ENCODE measurements around the gene NXF3.
"Not testable (repeated sequence)": the region's sequence is repeated elsewhere in the genome, so short reads cannot be mapped to it uniquely, and the experiment has no call there.

Gene NXF3, protein sequence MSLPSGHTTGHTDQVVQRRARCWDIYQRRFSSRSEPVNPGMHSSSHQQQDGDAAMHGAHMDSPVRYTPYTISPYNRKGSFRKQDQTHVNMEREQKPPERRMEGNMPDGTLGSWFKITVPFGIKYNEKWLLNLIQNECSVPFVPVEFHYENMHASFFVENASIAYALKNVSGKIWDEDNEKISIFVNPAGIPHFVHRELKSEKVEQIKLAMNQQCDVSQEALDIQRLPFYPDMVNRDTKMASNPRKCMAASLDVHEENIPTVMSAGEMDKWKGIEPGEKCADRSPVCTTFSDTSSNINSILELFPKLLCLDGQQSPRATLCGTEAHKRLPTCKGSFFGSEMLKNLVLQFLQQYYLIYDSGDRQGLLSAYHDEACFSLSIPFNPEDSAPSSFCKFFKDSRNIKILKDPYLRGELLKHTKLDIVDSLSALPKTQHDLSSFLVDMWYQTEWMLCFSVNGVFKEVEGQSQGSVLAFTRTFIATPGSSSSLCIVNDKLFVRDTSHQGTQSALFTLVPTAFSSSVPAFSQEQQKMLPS

GRCh38 chrX:103092942-103093341 is at the start of gene NXF3:
NXF3 (minus strand) TSS chrX:103093143; CDS start chrX:103093023, 120 bp downstream.
- no peak for DNase-seq

GRCh38 chrX:103136528-103136927 is 43.6 kb upstream of the NXF3 start:
- not testable (repeated sequence) for DNase-seq

DNA sequence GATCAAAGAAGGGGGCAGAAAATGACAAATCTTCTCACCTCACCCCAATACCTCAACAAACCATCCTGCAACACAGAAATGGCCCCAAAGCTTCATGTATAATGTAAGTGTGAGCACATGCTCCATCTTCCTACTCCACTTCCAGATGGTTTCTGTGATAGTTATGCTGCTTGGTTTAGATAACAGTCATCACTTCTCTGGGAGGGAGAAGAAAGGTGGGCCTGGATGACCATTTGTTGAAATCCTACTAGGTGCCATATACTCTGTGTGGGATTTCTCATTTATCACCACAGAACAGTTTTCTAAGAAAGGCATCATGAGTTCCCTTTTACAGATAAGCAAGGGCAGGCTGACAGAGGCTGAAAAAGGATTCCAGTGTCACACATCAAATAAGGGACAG is 31.3 kb upstream of the NXF3 start:
- no peak for DNase-seq

DNA sequence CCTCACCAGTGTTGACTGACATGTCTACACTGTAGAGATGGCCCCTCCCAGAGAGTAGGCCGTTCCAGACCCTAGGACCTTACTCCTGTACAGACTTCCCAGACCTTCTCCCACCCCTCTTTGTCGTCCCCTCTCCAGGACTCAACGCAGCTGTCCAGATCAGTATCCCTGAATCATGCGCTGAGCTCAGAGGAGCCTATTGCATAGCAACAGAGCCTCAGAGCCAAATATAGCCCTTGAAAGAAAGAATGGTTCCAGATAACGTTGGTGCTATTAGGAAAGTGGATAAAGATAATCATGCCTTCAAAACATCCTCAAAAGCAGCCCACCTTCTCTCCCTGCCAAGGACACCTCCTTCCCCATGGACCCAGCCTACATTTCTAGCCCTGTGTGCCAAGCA is 27.8 kb upstream of the NXF3 start:
- no peak for DNase-seq

DNA sequence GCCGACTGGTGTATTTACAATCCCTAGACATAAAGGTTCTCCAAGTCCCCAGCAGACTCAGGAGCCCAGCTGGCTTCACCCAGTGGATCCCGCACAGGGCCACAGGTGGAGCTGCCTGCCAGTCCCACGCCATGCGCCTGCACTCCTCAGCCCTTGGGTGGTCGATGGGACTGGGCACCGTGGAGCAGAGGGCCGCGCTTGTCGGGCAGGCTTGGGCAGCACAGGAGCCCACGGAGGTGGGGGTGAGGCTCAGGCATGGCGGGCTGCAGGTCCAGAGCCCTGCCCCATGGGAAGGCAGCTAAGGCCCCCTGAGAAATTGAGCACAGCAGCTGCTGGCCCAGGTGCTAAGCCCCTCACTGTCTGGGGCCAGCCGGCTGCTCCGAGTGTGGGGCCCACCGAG is 24.0 kb upstream of the NXF3 start:
- DNase-seq = not testable (repeated sequence)

DNA sequence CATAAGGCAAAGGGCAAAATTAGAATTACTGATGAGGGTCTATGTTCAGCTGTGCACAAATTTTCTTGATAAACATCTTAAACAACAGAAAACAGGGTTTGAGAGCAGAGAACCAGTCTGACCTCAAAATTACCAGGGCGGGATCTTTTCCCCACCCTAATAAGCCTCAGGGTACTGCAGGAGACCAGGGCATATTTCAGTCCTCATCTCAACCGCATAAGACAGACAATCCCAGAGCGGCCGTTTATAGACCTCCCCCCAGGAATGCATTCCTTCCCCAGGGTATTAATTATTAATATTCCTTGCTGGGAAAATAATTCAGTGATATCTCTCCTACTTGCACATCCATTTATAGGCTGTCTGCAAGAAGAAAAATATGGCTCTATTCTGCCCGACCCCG is 16.6 kb upstream of the NXF3 start:
- DNase-seq = not testable (repeated sequence)

DNA sequence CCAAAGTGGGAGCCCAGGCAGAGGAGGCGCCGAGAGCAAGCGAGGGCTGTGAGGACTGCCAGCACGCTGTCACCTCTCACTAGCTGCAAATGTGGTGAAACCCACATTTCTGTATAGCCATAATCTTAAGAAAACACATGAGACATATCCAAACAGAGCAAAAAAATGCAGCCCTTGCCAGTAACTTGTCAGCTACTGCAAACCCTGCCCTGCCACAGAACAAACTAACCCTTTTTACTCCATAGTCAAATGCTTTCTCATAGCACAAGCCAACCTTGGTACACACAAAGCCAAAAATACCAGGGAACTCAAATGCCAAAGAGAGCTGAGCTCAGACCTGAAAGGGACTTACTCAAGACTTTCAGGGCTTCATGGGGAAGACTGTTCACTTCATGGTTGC is 14.9 kb upstream of the NXF3 start:
- DNase-seq = no peak

DNA sequence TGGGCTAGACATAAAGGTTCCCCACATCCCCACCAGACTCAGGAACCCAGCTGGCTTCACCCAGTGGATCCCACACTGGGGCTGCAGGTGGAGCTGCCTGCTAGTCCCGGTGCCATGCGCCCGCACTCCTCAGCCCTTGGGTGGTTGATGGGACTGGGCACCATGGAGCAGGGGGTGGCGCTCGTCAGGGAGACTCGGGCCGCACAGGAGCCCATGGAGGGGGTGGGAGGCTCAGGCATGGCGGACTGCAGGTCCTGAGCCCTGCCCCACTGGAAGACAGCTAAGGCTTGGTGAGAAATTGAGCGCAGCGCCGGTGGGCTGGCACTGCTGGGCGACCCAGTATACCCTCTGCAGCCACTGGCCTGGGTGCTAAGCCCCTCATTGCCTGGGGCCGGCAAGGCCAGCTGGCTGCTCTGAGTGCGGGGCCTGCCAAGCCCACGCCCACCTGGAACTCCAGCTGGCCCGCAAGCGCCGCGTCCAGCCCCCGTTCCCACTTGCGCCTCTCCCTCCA is 14.3 kb upstream of the NXF3 start:
- not testable (repeated sequence) for DNase-seq

- not testable (repeated sequence) for DNase-seq
These were observed 11.4 kb upstream of the NXF3 start for GRCh38 chrX:103104370-103104769.

DNA sequence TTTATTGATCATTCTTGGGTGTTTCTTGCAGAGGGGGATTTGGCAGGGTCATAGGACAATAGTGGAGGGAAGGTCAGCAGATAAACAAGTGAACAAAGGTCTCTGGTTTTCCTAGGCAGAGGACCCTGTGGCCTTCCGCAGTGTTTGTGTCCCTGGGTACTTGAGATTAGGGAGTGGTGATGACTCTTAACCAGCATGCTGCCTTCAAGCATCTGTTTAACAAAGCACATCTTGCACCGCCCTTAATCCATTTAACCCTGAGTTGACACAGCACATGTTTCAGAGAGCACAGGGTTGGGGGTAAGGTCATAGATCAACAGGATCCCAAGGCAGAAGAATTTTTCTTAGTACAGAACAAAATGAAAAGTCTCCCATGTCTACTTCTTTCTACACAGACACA is 10.9 kb upstream of the NXF3 start:
- not testable (repeated sequence) for DNase-seq

- DNase-seq = no peak
These were observed 8.5 kb upstream of the NXF3 start for GRCh38 chrX:103101299-103102042.

DNA sequence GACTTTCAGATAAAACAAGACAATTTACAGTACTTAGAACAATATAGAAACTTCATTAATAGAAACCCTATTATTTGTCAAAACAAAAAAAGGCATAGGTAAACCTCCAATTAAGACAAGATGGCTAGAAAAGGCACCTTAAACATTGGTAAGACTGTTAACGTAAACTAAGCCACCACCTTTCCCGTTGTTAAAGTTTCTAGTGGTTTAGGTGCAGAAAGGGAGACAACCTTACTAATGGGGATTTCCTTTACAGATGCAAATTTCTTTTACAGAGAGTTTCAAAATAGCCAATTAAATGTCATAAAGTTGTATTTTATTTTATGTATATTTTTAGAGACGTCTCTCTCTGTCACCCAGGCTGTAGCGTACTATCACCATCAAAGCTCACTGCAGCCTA is 7.5 kb upstream of the NXF3 start:
- no peak for DNase-seq

- peak; percentile 19 for DNase-seq
These were observed 6.7 kb upstream of the NXF3 start for GRCh38 chrX:103099691-103100090.

- no peak for DNase-seq
These were observed 5.5 kb upstream of the NXF3 start for GRCh38 chrX:103098488-103098887.

- no peak for DNase-seq
These were observed 11.9 kb downstream of the NXF3 start for GRCh38 chrX:103081051-103081450.

DNA sequence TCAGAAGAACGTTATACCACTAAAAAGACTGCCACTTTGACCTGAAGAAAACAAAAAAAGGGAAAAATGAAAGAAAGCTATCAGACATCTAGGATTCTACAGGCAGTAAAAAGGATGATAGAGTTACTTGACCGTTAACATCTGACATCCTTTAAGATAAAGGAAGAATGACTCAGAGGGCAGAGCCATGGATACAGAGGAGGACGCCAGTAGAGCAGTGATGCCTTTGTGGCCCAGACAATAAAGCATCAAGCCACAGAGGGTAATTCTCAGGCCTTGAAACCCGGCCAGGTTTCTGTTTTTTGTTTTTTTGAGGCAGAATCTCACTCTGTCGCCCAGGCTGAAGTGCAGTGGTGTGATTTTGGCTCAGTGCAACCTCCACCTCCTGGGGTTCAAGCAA is 19.5 kb downstream of the NXF3 start:
- peak; percentile 50 for DNase-seq

GRCh38 chrX:103066606-103067005 is 26.3 kb downstream of the NXF3 start:
- DNase-seq = peak; percentile 78

DNA sequence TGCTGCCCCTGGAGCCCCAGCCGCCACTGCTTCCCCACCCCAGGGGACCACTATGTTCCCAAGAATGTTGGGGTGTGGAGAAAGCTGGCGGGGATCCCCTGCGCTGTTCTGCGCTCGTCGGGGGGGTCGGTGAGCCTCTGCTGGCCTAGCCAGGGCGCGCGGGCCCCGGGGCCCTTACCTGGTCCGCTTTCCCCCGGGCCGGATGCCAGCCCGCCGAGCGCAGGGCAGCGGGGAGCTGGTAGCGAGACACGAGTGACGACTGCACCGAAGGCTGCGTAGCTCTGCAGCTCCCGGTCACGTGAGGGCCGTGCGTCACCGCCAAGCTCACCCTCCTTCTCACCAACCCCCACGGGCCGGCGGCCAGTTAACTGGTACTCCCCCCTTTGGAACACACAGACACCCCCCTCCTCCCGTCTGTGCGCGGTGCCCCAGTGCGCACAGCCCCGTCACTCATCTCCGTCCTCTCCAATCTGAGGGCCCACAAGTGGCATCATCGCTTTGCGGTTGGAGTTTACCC is 29.0 kb downstream of the NXF3 start, which contains the start of gene BEX1:
TSS of gene BEX1 (minus strand) at position 254 of the 517 bp plus-strand sequence. CDS start 897 bp downstream, outside the sequence.
- DNase-seq = peak; percentile 84

DNA sequence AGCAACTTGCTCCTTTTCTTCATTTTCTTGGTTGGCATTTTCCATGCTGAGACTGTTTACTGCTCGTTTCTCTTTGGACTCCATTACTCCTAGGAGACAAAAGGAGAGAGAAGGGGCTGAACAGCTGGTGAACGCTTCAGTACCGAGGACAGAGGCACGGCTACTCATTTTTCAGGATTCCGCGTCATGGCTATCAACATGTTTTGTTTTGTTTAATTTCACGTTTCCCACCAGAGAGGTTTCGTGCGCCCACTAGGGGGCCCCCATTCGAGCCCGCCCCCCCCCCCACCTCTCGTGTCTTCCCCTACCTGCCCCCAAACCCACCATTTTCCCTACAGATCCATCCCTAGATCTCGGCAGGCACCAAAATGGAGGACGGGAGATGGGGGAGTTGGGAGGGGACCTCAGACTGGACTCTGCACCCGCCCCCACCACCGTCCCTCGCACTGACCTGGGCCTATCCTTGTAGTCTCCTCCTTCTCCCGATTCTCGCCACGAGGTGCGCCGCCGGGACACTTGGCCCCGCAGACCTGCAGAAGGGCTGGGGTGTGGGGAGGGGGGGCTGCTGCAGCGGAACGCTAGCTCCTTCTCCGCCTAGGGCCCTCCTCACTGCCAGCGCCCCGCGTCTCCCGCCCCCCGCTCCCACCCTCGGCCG is 29.6 kb downstream of the NXF3 start:
- peak; percentile 46 for DNase-seq

DNA sequence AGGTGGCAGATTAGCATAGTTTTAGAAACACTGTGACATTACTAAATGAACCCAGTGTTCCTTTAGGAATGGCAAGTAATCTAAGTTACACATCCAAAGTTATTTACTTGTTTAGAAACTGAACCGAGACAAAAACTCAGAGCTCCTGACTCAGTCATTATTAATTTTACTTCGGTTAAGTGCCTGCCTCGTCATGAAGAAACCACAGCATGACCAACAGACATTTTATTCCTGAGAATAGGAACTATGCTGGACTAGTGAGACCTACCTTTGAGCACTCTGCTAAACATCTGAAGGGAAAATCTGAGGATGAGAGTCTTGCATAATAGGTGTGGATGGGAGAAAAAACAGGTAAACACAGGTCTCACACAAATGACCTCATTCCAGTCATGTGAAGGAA is 31.5 kb downstream of the NXF3 start:
- peak; percentile 15 for DNase-seq

- DNase-seq = no peak
These were observed 36.0 kb downstream of the NXF3 start for GRCh38 chrX:103056902-103057301.

- no peak for DNase-seq
These were observed 40.3 kb downstream of the NXF3 start for GRCh38 chrX:103052625-103053024.
